ENCODE data around the gene TMPO.

DNA sequence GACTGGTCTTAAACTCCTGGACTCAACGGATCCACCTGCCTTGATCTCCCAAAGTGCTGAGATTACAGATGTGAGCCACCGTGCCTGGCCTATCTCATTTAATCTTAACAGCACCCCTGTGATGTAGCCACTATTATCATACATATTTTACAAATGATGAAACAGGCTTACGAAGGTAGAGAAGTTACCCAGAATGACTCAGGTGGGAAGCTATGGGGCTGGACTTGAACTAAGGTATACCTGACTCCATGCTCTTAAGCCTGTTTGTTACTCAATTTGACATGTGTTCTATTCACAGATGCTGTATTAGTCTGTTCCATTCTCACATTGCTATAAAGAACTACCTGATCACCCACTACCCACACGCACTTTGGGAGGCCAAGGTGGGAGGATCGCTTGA is 36.8 kb upstream of the TMPO start:
- no peak for TF ChIP-seq EZH2 (IDR thresholded peaks at IDR 0.05; ENCODE audit: insufficient read depth, poor library complexity, severe bottlenecking)
- no peak for TF ChIP-seq EZH2phosphoT487 (IDR thresholded peaks at IDR 0.05; ENCODE audit: insufficient read depth, low read depth)
